Psoas muscle (tissue), 8 donors: ENCODE results near the gene PNPLA5. TPM values are rescaled to one million over a fixed set of nuclear protein-coding genes. Genes with fewer than 3 reads are reported as not detected.

ENCODE experiments used
- ATAC-seq, 4 donors: fragments of 200-7000 bp; cut with Tn5 transposase; one replicate each; pipeline ENCODE4 v1.9.1; 2020; ENCODE audit warnings: moderate library complexity in 3 of 4, mild to moderate bottlenecking in 2 of 4
- DNase-seq, 2 donors: peaks; one replicate each; pipeline ENCODE4 v3.0.0-alpha.2; 2020
- H3K27ac ChIP-seq: fragments of 200-600 bp; one replicate; pipeline ENCODE4 v1.8.0; 2022
- H3K27me3 ChIP-seq, 3 donors: fragments of 200-600 bp in 1 of 3; one replicate each; pipeline versions ENCODE4 v1.6.1 to v1.8.0; 2013 to 2022; ENCODE audit warnings: low read length in 2 of 3, mild to moderate bottlenecking in 2 of 3, moderate library complexity in 1 of 3; ENCODE audit not compliant: insufficient read depth in 3 of 3
- H3K36me3 ChIP-seq, 2 donors: fragments of 200-600 bp in 1 of 2; one replicate each; pipeline versions ENCODE4 v1.6.1 to v1.8.0; 2013 to 2022; ENCODE audit warnings: low read depth in 1 of 2, mild to moderate bottlenecking in 1 of 2, moderate library complexity in 1 of 2; ENCODE audit not compliant: insufficient read depth in 1 of 2
- H3K4me1 ChIP-seq: fragments of 200-600 bp; one replicate; pipeline ENCODE4 v1.8.0; 2022
- H3K4me3 ChIP-seq: fragments of 200-600 bp; one replicate; pipeline ENCODE4 v1.8.0; 2022; ENCODE audit warnings: mild to moderate bottlenecking
- H3K9me3 ChIP-seq: fragments of 200-600 bp; one replicate; pipeline ENCODE4 v1.8.0; 2022
- CTCF ChIP-seq: fragments of 200-600 bp; IDR thresholded peaks from one replicate; pipeline ENCODE4 v1.8.0; 2022; ENCODE audit warnings: antibody characterized with exemption
- WGBS, 3 donors: extraction: QIAGEN DNeasy Blood & Tissue Kit; methylation state at CpG; one replicate each; pipeline versions ENCODE4 v1.1.6 to v1.1.7; 2013; 5-methylcytosine and 5-hydroxymethylcytosine counted together
- intact Hi-C, 2 donors: fragments of 100-400 bp; cut with DNase I; formaldehyde crosslinking; loops; one replicate each; pipeline versions ENCODE4 v1.11.0 to v1.14.2; 2022
- polyA plus RNA-seq, 3 donors: library from polyadenylated mRNA; stranded (reverse); fragments of 200-250 nt; gene quantifications; one replicate each; pipeline ENCODE4 v1.2.3, GENCODE V29; 2013
- total RNA-seq, 4 donors: library from RNA; stranded (reverse); fragmentation: NEBNext Ultra II Directional in 2 of 4; extraction: Animal tissue kit (Norgen Biotek cat#: 25700) in 2 of 4; gene quantifications; one replicate each; pipeline versions ENCODE4 v1.2.1 to v1.2.4, GENCODE V29; 2021 to 2023
- donor health status: healthy with polysubstance abuse.
- donor health status: DM: no; HTN: no; CAD: no; lungs with moderate emphysema.
- donor health status: Bipolar disorder and iron deficiency.
- donor health status: healthy.
- donor health status: DM: yes; HTN: yes; CAD: no.
- donor health status: DM: no; HTN: no; CAD: no.
- donor health status: DM: no; HTN: no; CAD: no.
- donor health status: DM: yes; HTN: yes; CAD: no.

PNPLA5 gene
- total and polyA plus RNA-seq, 7 donors, result 0.01 to 0.18 TPM; not detected in 5

- H3K4me1 ChIP-seq, result no peaks in the 10 kb centered on the region
- DNase-seq (peak in 1 of 2 donors; percentile 34), ATAC-seq (no peak)
- intact Hi-C loops, result no loop called here
- no peak overlapping the region for H3K4me3 ChIP-seq
- H3K27ac ChIP-seq, result no peak overlapping the region
- 54 to 70% (median 60%) methylated on average over 21 of the region's 21 CpGs for WGBS, 3 donors
- H3K9me3 ChIP-seq, result no peaks in the 10 kb centered on the region
- H3K27me3 ChIP-seq, result peaks cover 0 to 4% (median 0%) of the 10 kb centered on the region in 3 donors
- H3K36me3 ChIP-seq, result no peaks in the 10 kb centered on the region
- TF ChIP-seq CTCF, result no peak
Measured at GRCh38 chr22:43843783-43844530, 47.9 kb downstream of the PNPLA5 start.

- H3K27me3 ChIP-seq, result peaks cover 0 to 4% (median 0%) of the 10 kb centered on the region in 3 donors
- WGBS, 3 donors, result 91 to 94% (median 91%) methylated on average over 21 of the region's 21 CpGs
- peak in 1 of 2 donors; percentile 30 for DNase-seq
- no peaks in the 10 kb centered on the region for H3K9me3 ChIP-seq
- no peak overlapping the region for H3K4me3 ChIP-seq
- no peak overlapping the region for H3K27ac ChIP-seq
- no peak for ATAC-seq
- H3K36me3 ChIP-seq, result no peaks in the 10 kb centered on the region
- intact Hi-C loops, result no loop called here
- H3K4me1 ChIP-seq, result no peaks in the 10 kb centered on the region
- TF ChIP-seq CTCF, result no peak
Measured at GRCh38 chr22:43841742-43842141, 50.1 kb downstream of the PNPLA5 start.

- intact Hi-C loops, result no loop called here
- no peaks in the 10 kb centered on the region for H3K36me3 ChIP-seq
- no peaks in the 10 kb centered on the region for H3K9me3 ChIP-seq
- no peaks in the 10 kb centered on the region for H3K4me1 ChIP-seq
- DNase-seq (peak in 1 of 2 donors; percentile 39), ATAC-seq (no peak)
- no peak overlapping the region for H3K4me3 ChIP-seq
- TF ChIP-seq CTCF, result no peak
- H3K27me3 ChIP-seq, result peaks cover 0 to 4% (median 0%) of the 10 kb centered on the region in 3 donors
- WGBS, 3 donors, result 44 to 57% (median 53%) methylated on average over 16 of the region's 16 CpGs
- H3K27ac ChIP-seq, result no peak overlapping the region
Measured at GRCh38 chr22:43840851-43841250, 51.0 kb downstream of the PNPLA5 start.

- H3K9me3 ChIP-seq, result no peaks in the 10 kb centered on the region
- H3K36me3 ChIP-seq, result no peaks in the 10 kb centered on the region
- no peak overlapping the region for H3K4me3 ChIP-seq
- 65 to 72% (median 71%) methylated on average over 13 of the region's 13 CpGs for WGBS, 3 donors
- DNase-seq, result no peak
- H3K27ac ChIP-seq, result no peak overlapping the region
- H3K27me3 ChIP-seq, result peaks cover 0 to 4% (median under 1%) of the 10 kb centered on the region in 3 donors
- no peak for ATAC-seq
- no peak for TF ChIP-seq CTCF
- intact Hi-C loops, result no loop called here
- no peaks in the 10 kb centered on the region for H3K4me1 ChIP-seq
Measured at GRCh38 chr22:43840431-43840830, 51.4 kb downstream of the PNPLA5 start.
